ENCODE measurements around the gene DLGAP1. TPM values are rescaled to one million over a fixed set of nuclear protein-coding genes. Genes with fewer than 3 reads are reported as not detected.

DLGAP1 gene
- polyA plus RNA-seq, 1 of the 3 experiments (the other 2 are of a cell fraction), result not detected

GRCh38 chr18:4430836-4431235 lies 24.3 kb downstream of the DLGAP1 start:
- Histone ChIP-seq H3F3A (replicated peaks; ENCODE audit: insufficient read depth) (no peaks in the 10 kb centered on the region), H3K9me3 (no peaks in the 10 kb centered on the region), H4K20me1 (ENCODE audit: insufficient read depth) (no peaks in the 10 kb centered on the region), H3K27ac (ENCODE audit: low read depth in 2 of 2, low read length in 1 of 2) (no peak overlapping the region), H3K4me1 (ENCODE audit: control insufficient read depth in 1 of 2, insufficient read depth in 2 of 2, low read depth in 1 of 2, low read length in 1 of 2) (no peaks in the 10 kb centered on the region; a peak in 1 of 4 replicates), H3K9ac (no peak overlapping the region), H3K79me2 (ENCODE audit: insufficient read depth) (no peaks in the 10 kb centered on the region), H2AFZ (ENCODE audit: low read depth) (no peak overlapping the region), H3K27me3 (ENCODE audit: insufficient read depth) (no peaks in the 10 kb centered on the region), H3K36me3 (replicated peaks in 1 of 2; ENCODE audit: control insufficient read depth in 1 of 2, insufficient read depth in 2 of 2, low read length in 1 of 2) (no peaks in the 10 kb centered on the region), H3K9me2 (no peaks in the 10 kb centered on the region), H3K4me3 (ENCODE audit: low read depth in 2 of 2, low read length in 1 of 2) (no peak overlapping the region), H3K4me2 (no peak overlapping the region)
- CTCF ChIA-PET, result no interaction called here
- 11% methylated on average over 5 of the region's 5 CpGs for WGBS (ENCODE audit: low lambda C conversion rate)
- POLR2A ChIA-PET, result no interaction called here
- TF ChIP-seq FOXM1 (IDR thresholded peaks at IDR 0.05; ENCODE audit: low read depth) (no peak), NFIC (IDR thresholded peaks at IDR 0.05; ENCODE audit: borderline replicate concordance) (no peak), CTCF (IDR thresholded peaks at IDR 0.05) (no peak), PBX3 (IDR thresholded peaks at IDR 0.05) (no peak), FOXJ3 (CRISPR knock-in tag; IDR thresholded peaks at IDR 0.05) (no peak), NRF1 (IDR thresholded peaks at IDR 0.05; ENCODE audit: low read depth, low read length) (no peak), USF1 (IDR thresholded peaks at IDR 0.05; ENCODE audit: borderline replicate concordance, low read depth) (no peak), JUND (IDR thresholded peaks at IDR 0.05) (no peak), POLR2AphosphoS5 (IDR thresholded peaks at IDR 0.05; ENCODE audit: low read depth, low read length) (no peak)
- no peak for DNase-seq

- DNase-seq, result no peak
- CTCF ChIA-PET, result no interaction called here
- H3K9me3 ChIP-seq, result no peaks in the 10 kb centered on the region
- H3F3A ChIP-seq (replicated peaks; ENCODE audit: insufficient read depth), result no peaks in the 10 kb centered on the region
- WGBS (ENCODE audit: low lambda C conversion rate), result 3% methylated on average over 4 of the region's 4 CpGs
- H3K27me3 ChIP-seq (ENCODE audit: insufficient read depth), result no peaks in the 10 kb centered on the region
- H4K20me1 ChIP-seq (ENCODE audit: insufficient read depth), result no peaks in the 10 kb centered on the region
- H3K9me2 ChIP-seq, result no peaks in the 10 kb centered on the region
- H3K4me2 ChIP-seq, result no peak overlapping the region
- no peaks in the 10 kb centered on the region for H3K4me1 ChIP-seq (ENCODE audit: control insufficient read depth in 1 of 2, insufficient read depth in 2 of 2, low read depth in 1 of 2, low read length in 1 of 2)
- no peak for TF ChIP-seq FOXM1 (IDR thresholded peaks at IDR 0.05; ENCODE audit: low read depth)
- TF ChIP-seq RCOR1 (IDR thresholded peaks at IDR 0.05; ENCODE audit: low read length), result no peak
- TF ChIP-seq YY1 (IDR thresholded peaks at IDR 0.05; ENCODE audit: low read depth), result no peak
- TF ChIP-seq RFX5 (IDR thresholded peaks at IDR 0.05; ENCODE audit: low read length), result no peak
- no peak for TF ChIP-seq TCF12 (IDR thresholded peaks at IDR 0.05)
- TF ChIP-seq RXRA (IDR thresholded peaks at IDR 0.05; ENCODE audit: borderline replicate concordance, low read depth), result no peak
- no peak for TF ChIP-seq EP300 (IDR thresholded peaks at IDR 0.05; ENCODE audit: borderline replicate concordance in 1 of 2, low read depth in 1 of 2, low read length in 1 of 2)
- TF ChIP-seq JUND (IDR thresholded peaks at IDR 0.05), result no peak
- no peak for TF ChIP-seq ELF1 (IDR thresholded peaks at IDR 0.05)
- no peak for TF ChIP-seq GABPA (IDR thresholded peaks at IDR 0.05; ENCODE audit: low read depth)
- no peak for TF ChIP-seq PBX3 (IDR thresholded peaks at IDR 0.05)
- no peak for TF ChIP-seq GATA2 (CRISPR knock-in tag; IDR thresholded peaks at IDR 0.05)
- TF ChIP-seq ZBTB33 (IDR thresholded peaks at IDR 0.05; ENCODE audit: borderline replicate concordance, low read depth), result no peak
- TF ChIP-seq SIN3A (IDR thresholded peaks at IDR 0.05; ENCODE audit: borderline replicate concordance, low read depth, low read length), result no peak
- TF ChIP-seq MEF2A (IDR thresholded peaks at IDR 0.05; ENCODE audit: borderline replicate concordance, low read depth), result no peak
- no peak for TF ChIP-seq POLR2AphosphoS5 (IDR thresholded peaks at IDR 0.05; ENCODE audit: low read depth, low read length)
- TF ChIP-seq NRF1 (IDR thresholded peaks at IDR 0.05; ENCODE audit: low read depth, low read length), result no peak
- H3K79me2 ChIP-seq (ENCODE audit: insufficient read depth), result no peaks in the 10 kb centered on the region
- no peaks in the 10 kb centered on the region for H3K36me3 ChIP-seq (replicated peaks in 1 of 2; ENCODE audit: control insufficient read depth in 1 of 2, insufficient read depth in 2 of 2, low read length in 1 of 2)
- H3K9ac ChIP-seq, result no peak overlapping the region
- POLR2A ChIA-PET, result no interaction called here
- no peak overlapping the region for H3K27ac ChIP-seq (ENCODE audit: low read depth in 2 of 2, low read length in 1 of 2)
- no peak overlapping the region for H3K4me3 ChIP-seq (ENCODE audit: low read depth in 2 of 2, low read length in 1 of 2)
- H2AFZ ChIP-seq (ENCODE audit: low read depth), result no peak overlapping the region
These were observed 37.4 kb downstream of the DLGAP1 start for GRCh38 chr18:4417714-4418113.
